NAMALWA (cell line): ENCODE results near the gene NOS3.
"Not testable (repeated sequence)": the region's sequence is repeated elsewhere in the genome, so short reads cannot be mapped to it uniquely, and the experiment has no call there.

Source experiments
- DNase-seq: peaks from one replicate; pipeline ENCODE4 v3.0.0-alpha.2; 2015; ENCODE audit warnings: low spot score

Gene NOS3

GRCh38 chr7:151017370-151017952 lies 26.6 kb downstream of the NOS3 start:
- no peak for DNase-seq

- DNase-seq: peak; percentile 85
Measured at GRCh38 chr7:151017953-151018420, 27.2 kb downstream of the NOS3 start.

- DNase-seq: no peak
Measured at GRCh38 chr7:151018421-151019129, 27.8 kb downstream of the NOS3 start.

GRCh38 chr7:151019130-151019447 lies 28.3 kb downstream of the NOS3 start:
- DNase-seq: no peak

- DNase-seq: no peak
Measured at GRCh38 chr7:151020231-151020630, 29.4 kb downstream of the NOS3 start.

GRCh38 chr7:151023232-151023631 lies 32.4 kb downstream of the NOS3 start:
- no peak for DNase-seq

- DNase-seq: no peak
Measured at GRCh38 chr7:151024435-151025056, 33.7 kb downstream of the NOS3 start, which contains the start of gene ATG9B. TSS of gene ATG9B (minus strand) at chr7:151024494. CDS start at chr7:151024423, 71 bp downstream.

- DNase-seq: no peak
Measured at GRCh38 chr7:151025924-151026671, 35.3 kb downstream of the NOS3 start.

GRCh38 chr7:151026771-151027727 lies 36.2 kb downstream of the NOS3 start:
- not testable (repeated sequence) for DNase-seq

GRCh38 chr7:151027728-151028130 lies 36.9 kb downstream of the NOS3 start:
- DNase-seq: not testable (repeated sequence)

GRCh38 chr7:151028131-151028947 lies 37.5 kb downstream of the NOS3 start, which contains the start of gene ABCB8:
TSS of gene ABCB8 (plus strand) at chr7:151028450. CDS start at chr7:151028516, 66 bp downstream.
- peak; percentile 100 for DNase-seq

GRCh38 chr7:151028948-151029501 lies 38.2 kb downstream of the NOS3 start:
- no peak for DNase-seq

GRCh38 chr7:151031011-151031410 lies 40.2 kb downstream of the NOS3 start:
- no peak for DNase-seq

GRCh38 chr7:151032936-151033863 lies 42.4 kb downstream of the NOS3 start:
- no peak for DNase-seq

- DNase-seq: no peak
Measured at GRCh38 chr7:151033864-151034249, 43.0 kb downstream of the NOS3 start.

GRCh38 chr7:151034312-151035025 lies 43.7 kb downstream of the NOS3 start:
- no peak for DNase-seq

- no peak for DNase-seq
Measured at GRCh38 chr7:151035026-151035717, 44.4 kb downstream of the NOS3 start.

GRCh38 chr7:151035902-151036301 lies 45.1 kb downstream of the NOS3 start:
- DNase-seq: no peak
